NCI-H82 (cell line): ENCODE measurements around the gene INSIG1.

Source experiments
- DNase-seq: peaks from one replicate; lab custom pipeline; 2025; lab: John Stamatoyannopoulos, UW

The INSIG1 gene

GRCh38 chr7:155266440-155266839 lies 31.2 kb upstream of the INSIG1 start:
- DNase-seq: no peak

- DNase-seq: no peak
These were observed 30.7 kb upstream of the INSIG1 start for GRCh38 chr7:155267023-155267422.

GRCh38 chr7:155267436-155267835 lies 30.2 kb upstream of the INSIG1 start:
- DNase-seq: no peak

DNA sequence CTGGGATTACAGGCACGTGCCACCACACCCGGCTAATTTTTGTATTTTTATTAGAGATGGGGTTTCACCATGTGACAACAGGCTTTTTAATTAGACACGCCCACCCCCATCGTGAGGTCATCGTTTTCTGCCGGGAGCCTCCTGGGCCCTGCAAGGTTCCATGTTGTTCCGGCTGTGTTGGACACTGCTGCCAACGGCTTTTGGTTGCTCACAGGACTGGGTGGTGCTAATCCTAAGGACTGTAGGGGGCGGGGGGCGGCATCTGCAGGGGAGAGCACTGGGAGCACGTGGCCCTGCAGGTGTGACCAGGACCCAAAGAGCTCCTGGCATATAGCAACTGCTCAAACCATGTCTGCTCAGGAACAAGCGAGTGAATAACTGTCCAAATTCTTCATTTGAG lies 29.5 kb upstream of the INSIG1 start:
- no peak for DNase-seq

DNA sequence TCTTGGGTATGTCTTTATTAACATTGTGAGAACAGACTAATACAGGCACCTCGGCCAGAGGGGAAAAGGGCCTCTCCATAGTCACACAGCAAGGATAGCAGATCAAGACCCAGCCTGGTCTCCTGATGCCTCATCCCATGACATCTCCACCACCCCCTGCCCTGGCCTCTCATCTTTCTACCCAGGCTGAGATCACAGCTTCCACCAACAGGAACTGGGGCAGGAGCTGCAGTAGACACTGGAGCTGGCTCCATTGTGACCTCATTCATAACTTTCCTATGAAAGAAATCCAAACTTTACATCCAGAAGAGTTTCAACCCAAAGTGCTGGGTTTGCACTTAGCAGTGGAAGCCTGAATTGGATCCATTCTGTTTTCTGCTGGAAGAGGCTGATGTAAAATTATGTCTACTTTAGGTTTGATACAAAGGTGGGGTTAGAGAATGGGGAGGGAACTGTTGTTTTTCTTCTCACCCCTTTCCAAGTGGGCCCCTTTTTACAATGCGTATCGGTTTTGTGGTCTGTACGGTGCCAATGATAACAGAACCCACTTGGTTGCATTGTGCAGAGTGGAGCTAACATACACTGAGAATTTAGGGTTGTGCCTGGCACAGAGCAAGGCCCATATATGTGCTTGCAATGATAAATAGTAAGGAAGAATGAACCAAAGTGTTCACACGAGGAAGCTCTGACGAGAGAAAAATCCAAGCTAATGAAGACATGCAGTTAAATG lies 28.6 kb upstream of the INSIG1 start:
- no peak for DNase-seq

GRCh38 chr7:155269766-155270585 lies 27.7 kb upstream of the INSIG1 start:
- DNase-seq: no peak

GRCh38 chr7:155270861-155271260 lies 26.8 kb upstream of the INSIG1 start:
- DNase-seq: no peak

DNA sequence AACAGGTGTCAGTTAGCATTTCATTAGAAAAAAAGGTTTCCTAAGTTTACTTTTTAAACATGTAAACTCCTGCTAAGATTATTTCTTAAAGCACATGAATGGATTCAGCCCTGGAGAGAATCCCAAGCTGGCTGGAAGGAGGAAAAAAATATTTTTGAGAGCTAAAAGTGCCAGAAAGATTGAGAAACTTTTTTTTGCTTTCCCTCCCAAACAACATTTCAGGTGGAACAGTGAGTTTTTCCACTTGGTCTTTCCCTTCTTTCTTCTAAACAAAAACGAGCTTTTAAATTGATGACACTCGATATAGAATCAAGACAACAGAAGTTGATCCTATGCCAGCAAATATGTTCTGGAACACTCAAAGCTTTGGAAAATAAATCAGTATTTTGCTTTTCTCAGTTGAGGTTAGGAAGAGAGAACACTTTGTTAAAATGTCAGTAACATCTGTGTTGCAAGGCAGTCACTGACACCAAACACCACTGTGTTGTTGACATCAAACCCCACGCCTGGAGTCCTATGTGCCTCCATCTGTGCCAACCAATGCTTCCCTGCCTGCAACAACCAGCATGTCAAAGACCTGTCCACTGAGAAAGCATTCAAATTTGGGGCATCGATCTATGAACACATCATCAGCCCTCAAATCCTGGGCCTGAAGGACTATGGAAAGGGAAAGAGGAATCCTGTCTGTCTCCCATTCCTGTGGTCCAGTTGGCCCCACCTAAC lies 22.9 kb upstream of the INSIG1 start:
- no peak for DNase-seq

DNA sequence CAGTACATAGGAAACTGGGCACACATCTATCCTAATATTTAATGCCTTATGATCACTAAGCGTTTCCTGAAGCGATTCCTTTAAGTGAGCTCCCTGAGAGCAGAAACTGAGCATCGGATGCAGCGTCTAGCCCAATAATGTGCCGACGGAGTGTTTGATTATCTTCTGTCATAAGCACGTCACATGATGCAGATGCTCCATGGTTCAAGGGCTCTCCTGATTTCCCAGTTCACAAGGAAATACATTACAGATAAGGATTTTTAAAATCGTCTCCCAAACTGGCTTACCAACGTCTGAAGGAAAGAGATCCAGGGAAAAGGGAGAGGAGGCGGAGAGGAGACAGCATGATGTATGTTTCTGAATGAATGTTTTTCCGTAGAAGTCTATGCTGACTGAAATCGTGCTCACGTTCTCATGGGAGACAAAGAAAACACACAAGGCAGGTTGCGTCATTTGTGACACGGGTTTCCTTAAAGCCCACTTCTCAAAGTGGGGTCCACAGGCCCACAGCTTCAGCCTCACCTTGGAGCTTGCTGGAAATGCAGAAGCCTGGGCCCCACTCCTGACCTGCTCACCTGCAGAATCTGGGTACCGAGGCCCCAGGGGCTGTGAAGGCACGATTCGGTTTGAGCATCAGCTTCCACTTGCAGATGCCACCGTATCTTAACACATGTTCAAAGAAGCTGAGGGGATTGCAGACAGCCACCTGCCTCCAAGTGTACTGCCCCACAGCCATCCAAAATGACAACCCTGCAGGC lies 21.5 kb upstream of the INSIG1 start:
- DNase-seq: no peak

GRCh38 chr7:155276800-155277375 lies 20.8 kb upstream of the INSIG1 start:
- no peak for DNase-seq

- DNase-seq: no peak
These were observed 20.2 kb upstream of the INSIG1 start for GRCh38 chr7:155277385-155277994.

DNA sequence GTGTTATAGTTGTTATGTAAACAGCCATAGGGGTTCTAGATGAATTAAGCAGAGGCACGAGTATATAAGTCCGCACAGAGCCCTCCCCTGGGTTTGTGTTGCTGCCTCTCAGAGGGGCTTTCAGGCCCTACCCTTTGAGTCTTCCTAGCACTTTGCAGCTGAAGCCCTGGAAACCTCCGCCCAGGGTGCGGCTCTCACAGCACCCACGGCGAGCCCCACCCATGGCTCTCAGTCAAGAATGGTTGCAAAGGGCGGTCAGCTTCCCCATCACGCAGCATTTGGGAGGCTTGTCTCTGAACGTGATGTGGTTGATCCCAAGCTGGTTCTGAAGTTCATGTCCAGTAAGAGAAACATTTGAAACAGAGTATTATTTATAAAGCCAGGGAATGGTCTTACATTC lies 18.8 kb upstream of the INSIG1 start:
- DNase-seq: no peak

GRCh38 chr7:155279787-155280445 lies 17.8 kb upstream of the INSIG1 start:
- no peak for DNase-seq

GRCh38 chr7:155280446-155281397 lies 17.0 kb upstream of the INSIG1 start:
- no peak for DNase-seq

GRCh38 chr7:155281398-155281969 lies 16.2 kb upstream of the INSIG1 start:
- DNase-seq: no peak

GRCh38 chr7:155282671-155283070 lies 15.0 kb upstream of the INSIG1 start:
- no peak for DNase-seq

DNA sequence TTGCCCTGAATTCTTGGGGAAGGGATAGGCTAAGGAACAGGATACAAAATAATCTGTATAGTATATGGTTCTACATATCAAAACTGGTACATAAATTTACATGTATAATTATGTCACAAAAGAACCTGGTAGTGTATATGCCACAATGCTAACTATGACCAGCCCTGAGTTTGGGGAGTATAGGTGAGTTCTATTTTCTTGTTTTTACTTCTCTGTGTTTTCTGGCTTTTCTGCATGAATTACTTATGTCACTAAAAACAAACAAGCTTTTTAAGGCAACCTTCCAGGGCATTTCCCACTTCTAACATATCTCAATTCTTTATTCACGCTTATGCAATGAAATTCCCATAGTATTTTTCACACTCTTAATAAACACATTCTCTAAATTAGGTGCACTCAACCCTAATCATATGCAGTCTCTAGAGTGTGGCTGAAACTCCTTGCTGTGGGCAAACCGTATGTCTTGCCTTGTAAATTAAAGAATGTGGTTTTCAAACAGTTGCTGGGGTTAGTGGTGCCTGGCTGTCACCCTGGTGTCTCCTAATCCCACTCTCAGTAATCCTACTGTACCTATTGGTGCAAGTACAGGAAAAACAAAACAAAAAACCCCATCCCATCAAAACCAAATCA lies 14.0 kb upstream of the INSIG1 start:
- DNase-seq: no peak

DNA sequence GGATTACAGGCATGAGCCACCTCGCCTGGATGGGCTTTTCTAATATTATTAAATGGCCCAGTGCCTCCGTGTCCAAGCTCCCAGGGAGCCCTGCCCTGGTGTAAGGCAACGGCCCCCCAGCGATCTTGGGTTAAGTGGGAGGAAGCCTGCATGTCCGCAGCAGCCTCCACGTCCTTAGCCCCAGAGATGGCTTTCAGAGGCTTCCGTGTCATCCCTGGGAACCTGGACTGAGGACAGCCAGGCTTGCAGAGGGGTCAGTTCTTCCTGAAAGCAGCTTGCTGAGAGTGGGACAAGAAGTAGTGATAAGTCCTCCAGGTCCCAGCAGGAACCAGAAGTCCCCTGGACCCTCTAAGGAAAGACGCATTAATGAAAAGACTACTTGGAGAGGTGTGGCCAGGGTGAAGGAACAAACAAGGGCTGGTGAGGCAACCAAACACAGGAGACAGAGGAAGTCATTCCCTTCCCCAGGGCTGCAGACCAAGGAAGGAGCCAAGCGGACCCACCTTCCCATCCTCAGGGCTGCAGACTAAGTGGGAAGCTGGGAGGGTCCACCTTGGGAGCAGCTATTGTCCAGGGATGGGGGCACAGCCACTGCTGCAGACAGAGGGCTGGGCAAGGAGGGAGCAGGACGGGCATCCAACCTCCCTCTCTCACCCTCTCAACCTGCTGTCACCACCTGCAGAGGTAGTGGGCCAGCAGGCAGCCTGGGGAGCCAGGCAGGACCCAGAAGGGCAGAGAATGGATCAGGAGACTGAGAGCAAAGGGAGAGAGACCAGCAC lies 13.0 kb upstream of the INSIG1 start:
- no peak for DNase-seq
